ENCODE measurements around the gene LGALS13. TPM values are rescaled to one million over a fixed set of nuclear protein-coding genes. Genes with fewer than 3 reads are reported as not detected.

LGALS13 gene
- polyA plus RNA-seq, 1 donor from 2014 or later, result not detected

DNA sequence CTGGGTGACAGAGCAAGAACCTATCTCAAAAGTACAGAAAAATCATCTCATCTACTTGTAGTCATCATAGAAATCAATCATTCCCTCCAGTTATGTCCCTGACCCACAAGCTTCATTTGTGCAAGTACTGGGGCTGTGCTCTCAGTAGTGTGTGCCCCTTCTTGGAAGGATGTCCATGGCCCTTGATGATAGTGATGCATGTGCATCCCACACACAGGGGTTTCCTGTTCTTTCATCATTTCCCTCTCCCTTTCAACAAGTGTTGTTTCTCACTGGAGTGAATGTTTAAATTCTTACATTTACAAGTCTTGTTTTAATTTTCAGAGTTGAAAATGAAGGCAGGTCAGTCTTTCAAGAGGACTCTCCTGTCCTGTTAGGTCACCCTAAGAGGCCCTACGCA, 1.5 kb downstream of the LGALS13 start:
- Histone ChIP-seq H3K27ac (ENCODE audit: low read length) (no peak overlapping the region), H3K9ac (ENCODE audit: low read length) (no peak overlapping the region), H3K27me3 (ENCODE audit: insufficient read depth, low read depth, low read length) (no peaks in the 10 kb centered on the region), H3F3A (ENCODE audit: insufficient read depth, low read length, poor library complexity, severe bottlenecking) (no peaks in the 10 kb centered on the region), H3K4me2 (ENCODE audit: low read length) (no peak overlapping the region), H3K4me3 (ENCODE audit: low read length) (no peak overlapping the region), H4K20me1 (ENCODE audit: insufficient read depth) (no peaks in the 10 kb centered on the region), H2AFZ (ENCODE audit: low read depth, low read length) (no peak overlapping the region), H3K36me3 (ENCODE audit: insufficient read depth, low read length) (no peaks in the 10 kb centered on the region), H3K9me2 (ENCODE audit: insufficient read depth, low read length) (no peaks in the 10 kb centered on the region), H3K9me3 (ENCODE audit: low read length) (no peaks in the 10 kb centered on the region), H3K79me2 (replicated peaks; ENCODE audit: insufficient read depth, low read length) (no peaks in the 10 kb centered on the region)
- TF ChIP-seq, protein P1, sequence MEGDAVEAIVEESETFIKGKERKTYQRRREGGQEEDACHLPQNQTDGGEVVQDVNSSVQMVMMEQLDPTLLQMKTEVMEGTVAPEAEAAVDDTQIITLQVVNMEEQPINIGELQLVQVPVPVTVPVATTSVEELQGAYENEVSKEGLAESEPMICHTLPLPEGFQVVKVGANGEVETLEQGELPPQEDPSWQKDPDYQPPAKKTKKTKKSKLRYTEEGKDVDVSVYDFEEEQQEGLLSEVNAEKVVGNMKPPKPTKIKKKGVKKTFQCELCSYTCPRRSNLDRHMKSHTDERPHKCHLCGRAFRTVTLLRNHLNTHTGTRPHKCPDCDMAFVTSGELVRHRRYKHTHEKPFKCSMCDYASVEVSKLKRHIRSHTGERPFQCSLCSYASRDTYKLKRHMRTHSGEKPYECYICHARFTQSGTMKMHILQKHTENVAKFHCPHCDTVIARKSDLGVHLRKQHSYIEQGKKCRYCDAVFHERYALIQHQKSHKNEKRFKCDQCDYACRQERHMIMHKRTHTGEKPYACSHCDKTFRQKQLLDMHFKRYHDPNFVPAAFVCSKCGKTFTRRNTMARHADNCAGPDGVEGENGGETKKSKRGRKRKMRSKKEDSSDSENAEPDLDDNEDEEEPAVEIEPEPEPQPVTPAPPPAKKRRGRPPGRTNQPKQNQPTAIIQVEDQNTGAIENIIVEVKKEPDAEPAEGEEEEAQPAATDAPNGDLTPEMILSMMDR (IDR thresholded peaks at IDR 0.05; ENCODE audit: poor library complexity, severe bottlenecking), result no peak
- TF ChIP-seq SMC3 (conservative IDR thresholded peaks at IDR 0.05; ENCODE audit: poor library complexity) (no peak), EP300 (conservative IDR thresholded peaks at IDR 0.05; ENCODE audit: poor library complexity, severe bottlenecking) (no peak)

DNA sequence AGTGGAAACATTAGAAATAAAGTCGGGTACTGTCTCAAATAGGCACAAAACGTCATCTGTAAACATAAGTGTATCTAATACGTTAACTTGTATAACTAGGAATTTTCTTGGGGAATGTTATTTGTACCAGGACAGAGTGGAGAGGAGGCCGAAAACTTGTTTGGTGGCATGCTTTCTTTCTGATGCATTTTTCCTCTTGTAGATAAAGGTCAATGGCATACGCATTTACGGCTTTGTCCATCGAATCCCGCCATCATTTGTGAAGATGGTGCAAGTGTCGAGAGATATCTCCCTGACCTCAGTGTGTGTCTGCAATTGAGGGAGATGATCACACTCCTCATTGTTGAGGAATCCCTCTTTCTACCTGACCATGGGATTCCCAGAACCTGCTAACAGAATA, 4.7 kb downstream of the LGALS13 start:
- Histone ChIP-seq H3F3A (ENCODE audit: insufficient read depth, low read length, poor library complexity, severe bottlenecking) (no peaks in the 10 kb centered on the region), H3K79me2 (replicated peaks; ENCODE audit: insufficient read depth, low read length) (no peaks in the 10 kb centered on the region), H4K20me1 (ENCODE audit: insufficient read depth) (no peaks in the 10 kb centered on the region), H3K4me3 (ENCODE audit: low read length) (no peak overlapping the region), H3K27ac (ENCODE audit: low read length) (no peak overlapping the region), H2AFZ (ENCODE audit: low read depth, low read length) (no peak overlapping the region), H3K9ac (ENCODE audit: low read length) (no peak overlapping the region), H3K36me3 (ENCODE audit: insufficient read depth, low read length) (no peaks in the 10 kb centered on the region), H3K9me2 (ENCODE audit: insufficient read depth, low read length) (no peaks in the 10 kb centered on the region), H3K9me3 (ENCODE audit: low read length) (peaks cover under 1% of the 10 kb centered on the region), H3K4me2 (ENCODE audit: low read length) (no peak overlapping the region), H3K27me3 (ENCODE audit: insufficient read depth, low read depth, low read length) (no peaks in the 10 kb centered on the region)
- TF ChIP-seq MXI1 (conservative IDR thresholded peaks at IDR 0.05; ENCODE audit: poor library complexity, severe bottlenecking), result no peak
- no peak for TF ChIP-seq EZH2 (IDR thresholded peaks at IDR 0.05; ENCODE audit: borderline replicate concordance, insufficient read depth, low read length, poor library complexity, severe bottlenecking)
- TF ChIP-seq, protein P1 (IDR thresholded peaks at IDR 0.05; ENCODE audit: poor library complexity, severe bottlenecking), result no peak
- TF ChIP-seq TAF1 (IDR thresholded peaks at IDR 0.05; ENCODE audit: low read depth), result no peak
- no peak for TF ChIP-seq EP300 (conservative IDR thresholded peaks at IDR 0.05; ENCODE audit: poor library complexity, severe bottlenecking)
- TF ChIP-seq, protein P2, sequence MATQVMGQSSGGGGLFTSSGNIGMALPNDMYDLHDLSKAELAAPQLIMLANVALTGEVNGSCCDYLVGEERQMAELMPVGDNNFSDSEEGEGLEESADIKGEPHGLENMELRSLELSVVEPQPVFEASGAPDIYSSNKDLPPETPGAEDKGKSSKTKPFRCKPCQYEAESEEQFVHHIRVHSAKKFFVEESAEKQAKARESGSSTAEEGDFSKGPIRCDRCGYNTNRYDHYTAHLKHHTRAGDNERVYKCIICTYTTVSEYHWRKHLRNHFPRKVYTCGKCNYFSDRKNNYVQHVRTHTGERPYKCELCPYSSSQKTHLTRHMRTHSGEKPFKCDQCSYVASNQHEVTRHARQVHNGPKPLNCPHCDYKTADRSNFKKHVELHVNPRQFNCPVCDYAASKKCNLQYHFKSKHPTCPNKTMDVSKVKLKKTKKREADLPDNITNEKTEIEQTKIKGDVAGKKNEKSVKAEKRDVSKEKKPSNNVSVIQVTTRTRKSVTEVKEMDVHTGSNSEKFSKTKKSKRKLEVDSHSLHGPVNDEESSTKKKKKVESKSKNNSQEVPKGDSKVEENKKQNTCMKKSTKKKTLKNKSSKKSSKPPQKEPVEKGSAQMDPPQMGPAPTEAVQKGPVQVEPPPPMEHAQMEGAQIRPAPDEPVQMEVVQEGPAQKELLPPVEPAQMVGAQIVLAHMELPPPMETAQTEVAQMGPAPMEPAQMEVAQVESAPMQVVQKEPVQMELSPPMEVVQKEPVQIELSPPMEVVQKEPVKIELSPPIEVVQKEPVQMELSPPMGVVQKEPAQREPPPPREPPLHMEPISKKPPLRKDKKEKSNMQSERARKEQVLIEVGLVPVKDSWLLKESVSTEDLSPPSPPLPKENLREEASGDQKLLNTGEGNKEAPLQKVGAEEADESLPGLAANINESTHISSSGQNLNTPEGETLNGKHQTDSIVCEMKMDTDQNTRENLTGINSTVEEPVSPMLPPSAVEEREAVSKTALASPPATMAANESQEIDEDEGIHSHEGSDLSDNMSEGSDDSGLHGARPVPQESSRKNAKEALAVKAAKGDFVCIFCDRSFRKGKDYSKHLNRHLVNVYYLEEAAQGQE (IDR thresholded peaks at IDR 0.05; ENCODE audit: borderline replicate concordance), result no peak
- no peak for TF ChIP-seq SMC3 (conservative IDR thresholded peaks at IDR 0.05; ENCODE audit: poor library complexity)
- TF ChIP-seq POLR2AphosphoS5 (IDR thresholded peaks at IDR 0.05), result no peak
- no peak for TF ChIP-seq RAD21 (conservative IDR thresholded peaks at IDR 0.05)
